EL (cell line): ENCODE results near the gene GPATCH8.
"Not testable (repeated sequence)": the region's sequence is repeated elsewhere in the genome, so short reads cannot be mapped to it uniquely, and the experiment has no call there.

ENCODE experiments used
- DNase-seq: peaks from one replicate; pipeline ENCODE4 v3.0.0-alpha.2; 2016

GPATCH8 gene

GRCh38 chr17:44396946-44397345 is 106.3 kb downstream of the GPATCH8 start:
- DNase-seq: no peak

- no peak for DNase-seq
These were observed 108.4 kb downstream of the GPATCH8 start for GRCh38 chr17:44394833-44395232.

- not testable (repeated sequence) for DNase-seq
These were observed 109.1 kb downstream of the GPATCH8 start for GRCh38 chr17:44394112-44394511.

GRCh38 chr17:44390250-44390870 is 112.8 kb downstream of the GPATCH8 start:
- no peak for DNase-seq

GRCh38 chr17:44389723-44390202 is 113.4 kb downstream of the GPATCH8 start:
- no peak for DNase-seq

- no peak for DNase-seq
These were observed 113.9 kb downstream of the GPATCH8 start, which contains the start of gene ITGA2B for GRCh38 chr17:44389281-44389680. Gene ITGA2B (minus strand): TSS chr17:44389649. CDS start chr17:44389473, 176 bp downstream.

GRCh38 chr17:44387804-44388203 is 115.4 kb downstream of the GPATCH8 start:
- no peak for DNase-seq

GRCh38 chr17:44386182-44386525 is 117.1 kb downstream of the GPATCH8 start:
- no peak for DNase-seq

- peak; percentile 83 for DNase-seq
These were observed 117.7 kb downstream of the GPATCH8 start for GRCh38 chr17:44385287-44386181.

GRCh38 chr17:44384823-44385286 is 118.4 kb downstream of the GPATCH8 start:
- DNase-seq: no peak

- no peak for DNase-seq
These were observed 118.9 kb downstream of the GPATCH8 start for GRCh38 chr17:44384281-44384822.

GRCh38 chr17:44383861-44384260 is 119.3 kb downstream of the GPATCH8 start:
- no peak for DNase-seq

- no peak for DNase-seq
These were observed 119.8 kb downstream of the GPATCH8 start for GRCh38 chr17:44383363-44383762.

GRCh38 chr17:44382917-44383316 is 120.3 kb downstream of the GPATCH8 start:
- DNase-seq: no peak

GRCh38 chr17:44381810-44382305 is 121.3 kb downstream of the GPATCH8 start:
- no peak for DNase-seq

- DNase-seq: no peak
These were observed 122.4 kb downstream of the GPATCH8 start for GRCh38 chr17:44380767-44381166.

GRCh38 chr17:44379887-44380286 is 123.3 kb downstream of the GPATCH8 start:
- no peak for DNase-seq

GRCh38 chr17:44378171-44378705 is 125.0 kb downstream of the GPATCH8 start:
- no peak for DNase-seq

- no peak for DNase-seq
These were observed 126.4 kb downstream of the GPATCH8 start for GRCh38 chr17:44376779-44377178.

- no peak for DNase-seq
These were observed 127.1 kb downstream of the GPATCH8 start for GRCh38 chr17:44376124-44376523.

GRCh38 chr17:44375196-44376017 is 127.8 kb downstream of the GPATCH8 start:
- DNase-seq: no peak
